Measurements from ENCODE around the gene NAALADL2.
A peak's percentile ranks its signal among the peaks of the same experiment; 100 is the strongest.

NAALADL2 gene

DNA sequence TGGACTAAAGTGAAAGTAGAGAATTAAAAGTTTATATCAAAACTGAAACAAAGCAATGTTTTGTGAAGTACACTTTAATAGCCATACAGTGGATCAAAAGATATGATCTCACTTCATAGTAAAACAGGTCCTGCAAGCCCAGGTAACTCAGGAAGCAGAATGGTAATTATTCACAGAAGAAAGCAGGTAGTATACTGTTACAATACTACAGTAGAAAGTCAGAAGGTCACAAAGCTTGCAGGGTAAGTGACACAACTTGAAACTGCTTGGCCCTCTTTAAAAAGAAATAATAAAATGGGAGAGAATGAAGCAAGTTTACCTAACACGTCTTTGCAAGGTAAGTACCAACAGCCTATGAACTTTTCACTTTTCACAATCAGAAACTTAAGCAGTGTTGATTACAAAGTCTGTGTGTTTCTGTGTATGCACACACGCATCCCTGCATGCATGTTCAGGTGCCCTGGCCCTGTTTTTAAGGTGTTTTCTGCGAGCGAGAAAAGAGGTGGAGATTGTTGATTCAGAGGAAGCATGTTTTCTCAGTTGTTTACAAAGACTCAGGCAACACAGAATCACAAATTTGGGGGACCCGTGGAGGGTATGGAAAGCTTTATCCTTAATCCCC, at the start of gene NAALADL2:
NAALADL2 (plus strand) TSS at position 221 of the 622 bp plus-strand sequence.
- DNase-seq = no peak

GRCh38 chr3:174810254-174810653, 48.9 kb upstream of the NAALADL2 start:
- no peak for DNase-seq

DNA sequence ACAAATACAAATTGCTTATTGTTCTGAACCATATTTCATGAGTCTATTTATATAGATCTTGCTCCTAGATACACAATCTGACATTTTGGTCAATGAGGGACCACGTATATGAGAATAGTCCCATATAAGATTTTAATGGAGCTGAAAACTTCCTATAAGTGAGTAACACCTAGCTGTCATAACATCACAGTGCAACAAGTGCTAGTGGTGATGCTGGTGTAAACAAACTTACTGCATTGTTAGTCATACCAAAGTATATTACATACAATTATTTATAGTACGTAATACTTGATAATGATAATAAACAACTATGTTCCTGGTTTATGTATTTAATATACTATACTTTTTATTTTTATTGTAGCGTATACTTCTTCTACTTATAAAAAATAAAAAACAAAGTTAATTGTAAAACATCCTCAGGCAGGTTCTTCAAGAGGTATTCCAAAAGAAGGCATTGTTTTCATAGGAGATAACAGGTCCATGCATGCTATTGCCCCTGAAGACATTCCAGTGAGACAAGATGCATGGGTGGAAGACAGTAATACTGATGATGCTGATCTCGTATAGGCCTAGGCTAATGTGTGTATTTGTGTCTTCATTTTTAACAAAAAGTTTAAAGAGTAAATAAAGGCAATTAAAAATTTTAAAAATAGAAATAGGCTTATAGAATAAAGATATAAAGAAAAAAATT, 46.8 kb upstream of the NAALADL2 start:
- DNase-seq = no peak

- DNase-seq = no peak
Observed at GRCh38 chr3:174815750-174816149, 43.4 kb upstream of the NAALADL2 start.

- no peak for DNase-seq
Observed at GRCh38 chr3:174820885-174821284, 38.2 kb upstream of the NAALADL2 start.

GRCh38 chr3:174821477-174821876, 37.7 kb upstream of the NAALADL2 start:
- no peak for DNase-seq

- DNase-seq = no peak
Observed at GRCh38 chr3:174822320-174822719, 36.8 kb upstream of the NAALADL2 start.

DNA sequence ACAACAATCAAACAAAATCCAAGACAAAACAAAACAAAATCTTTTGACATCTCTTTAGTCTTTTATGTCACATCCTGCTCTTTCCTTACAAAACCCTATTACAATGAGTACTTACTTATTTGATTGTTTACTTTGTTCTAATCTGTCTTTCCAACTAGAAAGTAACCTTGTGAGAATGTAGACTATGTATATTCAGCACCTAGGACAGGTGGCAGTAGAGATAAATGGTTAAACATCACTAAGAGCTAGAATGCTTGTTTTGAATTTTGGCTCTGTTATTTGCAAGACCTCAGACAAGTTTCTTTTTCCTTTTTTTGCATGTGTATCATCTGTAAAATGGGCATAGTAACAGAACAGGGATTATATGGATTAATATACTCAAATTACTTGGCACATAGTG, 33.1 kb upstream of the NAALADL2 start:
- no peak for DNase-seq

DNA sequence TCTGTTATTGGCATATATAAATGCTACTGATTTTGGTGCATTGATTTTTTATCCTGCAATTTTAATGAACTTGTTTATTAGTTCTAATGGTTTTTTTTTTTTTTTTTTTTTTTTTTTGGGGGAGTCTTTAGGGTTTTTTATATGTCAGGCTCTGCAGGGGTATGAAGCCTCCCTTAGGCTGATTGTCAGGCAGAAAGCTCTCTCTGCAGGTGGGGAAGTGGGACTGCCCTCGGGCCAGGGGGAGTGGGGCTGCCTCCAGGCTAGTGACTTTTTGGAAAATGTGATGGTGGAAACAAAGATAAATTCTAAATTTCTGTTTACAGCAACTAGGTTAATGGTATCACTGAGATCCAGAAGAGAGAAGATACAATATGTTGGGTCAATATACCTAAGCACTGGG, 14.4 kb upstream of the NAALADL2 start:
- DNase-seq = no peak

DNA sequence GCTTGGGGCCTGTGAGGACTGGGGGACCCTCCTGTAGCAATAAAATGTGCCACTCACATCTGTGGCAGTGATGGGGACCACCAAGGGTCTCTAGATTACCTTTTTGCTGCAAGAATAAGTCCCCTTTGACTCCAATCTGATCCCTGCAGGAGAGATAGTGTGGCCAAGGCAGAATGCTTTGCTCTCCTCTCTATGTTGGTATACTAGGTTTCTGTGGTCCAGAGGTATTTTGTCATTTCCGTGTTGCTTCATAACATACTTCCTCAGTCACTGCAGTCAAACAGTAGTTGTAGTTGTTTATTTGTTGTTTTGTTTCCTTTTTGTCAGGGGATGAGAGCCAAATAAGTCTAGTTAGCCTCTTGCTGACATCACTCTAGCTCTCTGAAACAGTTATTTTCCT, 13.1 kb upstream of the NAALADL2 start:
- DNase-seq = no peak

- no peak for DNase-seq
Observed at GRCh38 chr3:174854987-174855386, 4.1 kb upstream of the NAALADL2 start.

- no peak for DNase-seq
Observed at GRCh38 chr3:174857301-174857700, 1.8 kb upstream of the NAALADL2 start.

GRCh38 chr3:174858353-174858752, 781 bp upstream of the NAALADL2 start:
- no peak for DNase-seq

GRCh38 chr3:174859756-174860155, 622 bp downstream of the NAALADL2 start:
- DNase-seq = no peak

GRCh38 chr3:174862101-174862500, 3.0 kb downstream of the NAALADL2 start:
- peak; percentile 8 for DNase-seq

GRCh38 chr3:174862666-174863065, 3.5 kb downstream of the NAALADL2 start:
- DNase-seq = no peak

DNA sequence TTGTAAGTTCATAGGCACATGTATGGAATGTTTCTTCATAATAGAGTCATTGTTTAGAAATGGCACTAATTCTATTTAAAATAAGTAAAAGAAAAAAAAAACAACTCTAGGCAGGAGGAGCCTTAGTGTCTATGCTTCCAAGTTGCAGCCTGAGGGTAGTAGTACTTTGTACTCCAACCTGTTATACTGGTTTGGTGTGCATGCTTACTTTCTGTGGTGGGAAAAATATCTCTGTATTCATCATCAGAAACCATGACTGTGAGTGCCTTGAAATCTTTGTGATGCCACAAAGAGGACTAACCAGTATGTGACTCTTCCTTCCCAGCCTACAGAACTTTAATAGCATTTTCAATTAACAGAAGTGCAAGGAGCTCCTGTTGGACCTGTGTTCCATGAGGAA, 4.4 kb downstream of the NAALADL2 start:
- no peak for DNase-seq

- no peak for DNase-seq
Observed at GRCh38 chr3:174869448-174869847, 10.3 kb downstream of the NAALADL2 start.

DNA sequence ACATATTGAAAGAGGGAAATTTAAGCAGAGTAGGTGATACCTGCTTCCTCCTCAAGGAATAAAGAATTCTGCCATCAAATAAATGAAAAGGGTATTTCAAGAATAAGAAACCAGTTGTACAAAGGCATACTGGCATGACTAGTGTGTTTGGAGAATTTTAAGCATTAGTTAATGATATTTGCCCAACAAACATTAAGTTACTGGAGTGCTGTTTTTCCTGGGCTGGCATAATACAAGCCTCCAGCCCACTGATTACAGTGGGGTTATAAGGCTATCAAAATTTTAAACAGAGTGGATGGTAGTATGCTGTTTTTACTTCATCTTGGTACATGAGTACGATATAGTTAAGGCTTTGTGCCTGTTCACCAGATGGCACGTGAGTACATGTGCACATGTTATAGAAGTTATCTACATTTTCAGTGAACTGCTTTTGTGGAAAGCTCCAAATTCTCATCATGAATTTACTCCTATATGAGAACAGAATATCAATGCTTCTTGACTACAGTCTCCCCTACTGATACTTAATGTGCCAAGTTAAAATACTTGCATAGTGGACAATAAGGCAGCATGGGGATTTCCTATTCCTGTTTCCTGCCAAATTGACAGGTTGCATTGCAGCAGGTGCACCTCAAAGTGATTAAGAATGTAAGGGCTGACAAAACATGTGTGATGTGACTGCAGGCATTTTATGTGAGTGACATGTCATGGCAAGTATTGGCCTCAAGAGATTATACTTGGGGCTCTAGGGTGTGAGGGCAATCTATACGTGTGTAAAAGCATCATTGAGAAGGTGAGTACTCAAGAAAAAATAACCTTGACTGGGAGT, 14.9 kb downstream of the NAALADL2 start:
- no peak for DNase-seq

GRCh38 chr3:174882789-174883188, 23.7 kb downstream of the NAALADL2 start:
- DNase-seq = no peak

DNA sequence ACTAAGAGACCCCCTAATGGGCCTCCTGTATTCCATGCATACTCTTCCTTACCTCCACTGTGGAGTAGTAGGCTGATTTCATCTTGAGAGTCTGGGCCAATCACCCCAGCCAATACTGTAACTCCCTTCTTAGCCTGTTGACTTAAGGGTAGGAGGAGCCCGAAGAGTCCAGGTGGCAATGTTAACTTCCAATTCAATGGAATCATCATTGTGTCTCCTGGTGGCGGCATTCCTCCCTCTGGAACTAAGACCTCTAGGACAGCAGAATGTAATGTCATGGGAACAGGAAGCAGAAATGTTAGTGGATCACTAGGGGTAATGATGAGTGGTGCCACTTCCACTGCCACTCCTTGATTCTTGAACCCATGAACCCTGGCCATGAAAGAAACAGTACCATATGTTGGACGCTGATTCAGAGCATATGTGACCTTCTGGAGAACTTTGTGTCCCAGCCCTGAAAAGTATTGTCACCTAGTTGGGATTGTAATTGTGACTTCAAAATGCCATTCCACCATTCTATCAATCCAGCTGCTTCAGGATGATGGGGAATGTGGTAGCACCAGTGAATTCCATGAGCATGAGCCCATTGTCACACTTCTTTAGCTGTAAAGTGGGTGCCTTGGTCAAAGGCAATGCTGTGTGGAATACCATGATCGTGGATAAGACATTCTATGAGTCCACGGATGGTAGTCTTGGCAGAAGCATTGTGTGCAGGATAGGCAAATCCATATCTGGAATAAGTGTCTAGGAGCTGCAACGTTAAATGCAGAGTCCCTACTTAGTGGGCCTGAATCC, 24.9 kb downstream of the NAALADL2 start:
- DNase-seq = no peak

GRCh38 chr3:174884776-174885568, 25.8 kb downstream of the NAALADL2 start:
- no peak for DNase-seq

All from NCI-H1694 treated with DMSO at 0.1 percent for 48 hours (cell line).